Epithelial cell of esophagus (primary cell): ENCODE data around the gene PCBP1.
"Not testable (repeated sequence)": the region's sequence is repeated elsewhere in the genome, so short reads cannot be mapped to it uniquely, and the experiment has no call there.

Experiments
- DNase-seq: peaks from one replicate; pipeline ENCODE4 v3.0.0; 2010; ENCODE audit warnings: low read depth
- H3K4me3 ChIP-seq: 2 replicates; pipeline ENCODE4 v1.5.1; 2011; ENCODE audit warnings: mild to moderate bottlenecking, low read length, control low read depth
- TF ChIP-seq, protein P1 (sequence below): IDR thresholded peaks from 2 replicates; pipeline ENCODE4 v1.5.1; 2011; ENCODE audit warnings: low read depth, mild to moderate bottlenecking, low read length, control low read depth, inconsistent platforms; ENCODE audit not compliant: insufficient read depth; ENCODE audit errors: missing control alignments

Gene PCBP1

DNA sequence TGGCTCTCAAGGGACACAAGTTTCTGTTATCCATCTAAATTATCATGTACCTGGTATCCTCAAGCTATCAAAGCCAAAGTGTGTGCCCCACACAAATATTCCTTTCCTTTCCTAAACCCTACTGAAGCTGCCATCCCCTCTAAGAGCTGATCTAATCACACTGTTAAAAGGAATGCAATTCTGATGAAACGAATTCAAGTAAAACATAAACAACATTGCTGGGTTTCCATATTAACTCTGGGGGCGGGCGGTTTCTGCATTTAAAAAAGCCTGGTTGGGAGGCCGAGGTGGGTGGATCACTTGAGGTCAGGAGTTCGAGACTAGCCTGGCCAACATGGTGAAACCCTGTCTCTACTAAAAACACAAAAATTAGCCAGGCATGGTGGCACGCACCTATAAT, 41.9 kb upstream of the PCBP1 start:
- H3K4me3 ChIP-seq: no peak overlapping the region
- no peak for DNase-seq
- TF ChIP-seq, protein P1, sequence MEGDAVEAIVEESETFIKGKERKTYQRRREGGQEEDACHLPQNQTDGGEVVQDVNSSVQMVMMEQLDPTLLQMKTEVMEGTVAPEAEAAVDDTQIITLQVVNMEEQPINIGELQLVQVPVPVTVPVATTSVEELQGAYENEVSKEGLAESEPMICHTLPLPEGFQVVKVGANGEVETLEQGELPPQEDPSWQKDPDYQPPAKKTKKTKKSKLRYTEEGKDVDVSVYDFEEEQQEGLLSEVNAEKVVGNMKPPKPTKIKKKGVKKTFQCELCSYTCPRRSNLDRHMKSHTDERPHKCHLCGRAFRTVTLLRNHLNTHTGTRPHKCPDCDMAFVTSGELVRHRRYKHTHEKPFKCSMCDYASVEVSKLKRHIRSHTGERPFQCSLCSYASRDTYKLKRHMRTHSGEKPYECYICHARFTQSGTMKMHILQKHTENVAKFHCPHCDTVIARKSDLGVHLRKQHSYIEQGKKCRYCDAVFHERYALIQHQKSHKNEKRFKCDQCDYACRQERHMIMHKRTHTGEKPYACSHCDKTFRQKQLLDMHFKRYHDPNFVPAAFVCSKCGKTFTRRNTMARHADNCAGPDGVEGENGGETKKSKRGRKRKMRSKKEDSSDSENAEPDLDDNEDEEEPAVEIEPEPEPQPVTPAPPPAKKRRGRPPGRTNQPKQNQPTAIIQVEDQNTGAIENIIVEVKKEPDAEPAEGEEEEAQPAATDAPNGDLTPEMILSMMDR: no peak

DNA sequence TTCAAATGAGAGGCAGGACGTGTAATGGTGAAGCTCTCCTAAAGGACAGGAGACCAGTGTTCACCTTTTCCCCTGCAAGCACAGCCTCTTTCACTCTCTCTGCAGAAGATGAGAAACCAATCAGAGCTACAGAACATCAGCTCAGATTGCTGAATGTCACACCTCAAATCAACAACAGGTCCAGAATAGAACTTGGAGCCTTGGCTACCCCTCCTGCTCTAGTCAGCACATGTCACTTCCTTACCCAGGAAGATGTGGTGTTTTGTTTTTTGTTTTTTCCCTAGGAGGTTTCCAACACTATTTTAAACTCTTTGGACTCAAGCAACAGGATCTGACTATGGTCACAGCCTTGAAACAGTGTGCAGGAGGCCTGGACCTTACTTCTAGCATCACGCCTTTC, 41.3 kb upstream of the PCBP1 start:
- H3K4me3 ChIP-seq: no peak overlapping the region
- DNase-seq: no peak
- TF ChIP-seq, protein P1: no peak

DNA sequence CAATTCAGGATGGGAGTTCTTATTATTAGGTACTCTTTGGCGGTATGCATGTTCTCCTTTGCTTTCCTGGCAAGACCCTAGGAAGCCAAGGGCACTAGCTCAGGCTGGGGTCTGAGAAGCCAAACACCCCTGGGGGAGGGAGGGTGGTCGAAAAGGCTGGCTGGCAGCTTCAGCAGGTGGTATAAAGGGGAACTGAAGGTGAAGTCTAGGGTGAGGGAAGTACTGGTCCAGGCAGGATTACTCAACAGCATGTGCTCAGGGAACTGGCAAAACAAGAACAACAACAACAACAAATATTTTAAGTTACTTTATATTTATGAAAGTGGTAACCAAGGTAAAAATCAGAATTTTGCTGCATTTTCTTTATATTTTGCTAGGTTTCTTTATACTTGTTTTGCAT, 40.7 kb upstream of the PCBP1 start:
- TF ChIP-seq, protein P1: no peak
- H3K4me3 ChIP-seq: no peak overlapping the region
- peak; percentile 65 for DNase-seq

DNA sequence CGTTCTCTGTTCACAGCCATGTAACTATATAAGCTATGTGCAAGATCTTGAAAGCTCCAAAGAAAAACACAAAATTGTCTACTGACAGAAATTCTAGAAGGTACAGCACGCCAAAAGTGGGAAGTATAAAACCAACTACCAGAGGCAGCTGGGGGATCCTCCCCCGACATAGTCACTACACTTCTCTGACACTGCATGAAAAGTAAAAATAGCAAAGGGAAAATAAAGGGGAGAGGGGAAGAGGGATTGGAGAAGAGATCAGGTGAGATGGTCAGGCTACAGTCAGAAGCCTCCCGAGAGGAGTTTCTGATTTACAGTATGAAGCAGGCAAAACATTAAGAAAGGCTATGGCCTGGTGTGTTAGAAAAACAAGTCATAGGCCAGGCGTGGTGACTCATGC, 39.8 kb upstream of the PCBP1 start:
- H3K4me3 ChIP-seq: no peak overlapping the region
- no peak for DNase-seq
- TF ChIP-seq, protein P1: no peak

DNA sequence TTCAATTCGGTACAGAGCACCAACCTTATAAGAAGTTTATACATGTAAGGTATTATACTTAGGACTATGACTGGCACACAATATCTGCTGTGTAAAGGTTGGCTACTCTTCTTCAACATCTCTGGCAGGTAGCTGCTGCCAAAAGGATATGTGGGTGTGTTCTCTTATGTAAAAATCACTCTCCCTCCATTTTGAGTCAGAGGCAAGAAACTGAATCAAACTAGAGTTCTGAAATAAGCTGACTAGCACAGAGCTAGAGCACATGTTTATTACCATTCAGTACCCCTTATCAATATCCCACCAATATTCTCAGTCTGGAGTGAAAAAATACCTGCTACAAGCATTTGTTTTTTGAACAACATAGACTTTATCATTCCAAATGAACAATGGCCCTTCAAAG, 38.0 kb upstream of the PCBP1 start:
- no peak for DNase-seq
- H3K4me3 ChIP-seq: no peak overlapping the region
- TF ChIP-seq, protein P1: no peak

DNA sequence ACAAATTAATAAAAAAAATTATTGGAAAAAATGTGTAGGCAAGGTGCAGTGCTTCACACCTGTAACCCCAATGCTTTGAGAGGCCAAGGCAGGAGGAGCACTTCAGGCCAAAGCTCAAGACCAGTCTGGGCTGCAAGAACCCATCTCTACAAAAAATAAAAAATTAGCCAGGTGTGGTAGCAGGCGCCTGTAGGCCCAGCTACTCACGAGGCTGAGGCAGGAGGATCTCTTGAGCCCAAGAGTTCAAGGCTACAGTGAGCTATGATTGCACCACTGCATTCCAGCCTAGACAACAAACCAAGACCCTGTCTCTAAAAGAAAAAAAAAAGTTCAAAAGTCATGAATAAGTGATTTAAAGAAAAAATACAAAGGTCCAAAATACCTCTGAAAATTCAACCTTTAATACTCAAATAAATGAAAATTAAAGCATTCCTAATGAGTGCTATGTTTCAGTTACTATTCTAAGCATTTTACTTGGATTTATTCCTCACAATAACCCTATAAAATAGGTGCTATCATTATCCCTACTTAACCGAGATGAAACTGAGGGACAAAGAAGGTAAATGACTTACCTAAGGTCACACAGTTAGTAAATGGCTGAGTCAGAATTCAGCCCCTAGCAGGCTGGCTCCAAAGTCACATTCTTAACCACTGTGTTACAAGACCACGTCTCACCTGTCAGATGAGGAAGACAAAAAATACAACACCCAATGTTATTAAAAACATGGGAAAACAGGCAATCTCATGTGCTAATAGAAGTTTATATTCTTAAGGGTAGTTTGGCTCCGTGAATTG, 36.4 kb upstream of the PCBP1 start:
- no peak for DNase-seq
- H3K4me3 ChIP-seq: no peak overlapping the region
- TF ChIP-seq, protein P1: no peak

DNA sequence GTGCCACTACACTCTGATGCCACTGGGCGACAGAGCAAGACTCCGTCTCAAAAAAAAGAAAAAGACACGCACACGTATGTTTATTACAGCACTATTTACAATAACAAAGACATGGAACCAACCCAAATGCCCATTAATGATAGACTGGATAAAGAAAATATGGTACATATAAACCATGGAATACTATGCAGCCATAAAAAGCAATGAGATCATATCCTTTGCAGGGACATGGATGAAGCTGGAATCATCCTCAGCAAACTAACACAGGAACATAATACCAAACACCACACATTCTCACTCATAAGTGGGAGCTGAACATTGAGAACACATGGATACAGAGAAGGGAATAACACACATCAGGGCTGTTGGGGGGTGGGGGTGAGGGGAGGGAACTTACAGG, 32.0 kb upstream of the PCBP1 start:
- DNase-seq, H3K4me3 ChIP-seq: not testable (repeated sequence)
